Thyroid gland (tissue), 4 donors: Measurements from ENCODE around the gene CPTP.

ENCODE experiments used
- POLR2A ChIP-seq, 2 donors: fragments of 450-650 bp; IDR thresholded peaks; one replicate each; pipeline ENCODE4 v1.6.1; 2017; ENCODE audit warnings: antibody characterized with exemption in 2 of 2, mild to moderate bottlenecking in 2 of 2, moderate library complexity in 1 of 2
- TF ChIP-seq, protein P1 (sequence below), 6 experiments: fragments of 200-600 bp in 3 of 6; fragments of 450-650 bp in 3 of 6; sonication (generic) in 3 of 6; IDR thresholded peaks; one replicate each; pipeline ENCODE4 v1.5.1; 2016 to 2019; ENCODE audit warnings: antibody characterized with exemption in 6 of 6, mild to moderate bottlenecking in 2 of 6, inconsistent platforms in 1 of 6, moderate library complexity in 1 of 6

DNA sequence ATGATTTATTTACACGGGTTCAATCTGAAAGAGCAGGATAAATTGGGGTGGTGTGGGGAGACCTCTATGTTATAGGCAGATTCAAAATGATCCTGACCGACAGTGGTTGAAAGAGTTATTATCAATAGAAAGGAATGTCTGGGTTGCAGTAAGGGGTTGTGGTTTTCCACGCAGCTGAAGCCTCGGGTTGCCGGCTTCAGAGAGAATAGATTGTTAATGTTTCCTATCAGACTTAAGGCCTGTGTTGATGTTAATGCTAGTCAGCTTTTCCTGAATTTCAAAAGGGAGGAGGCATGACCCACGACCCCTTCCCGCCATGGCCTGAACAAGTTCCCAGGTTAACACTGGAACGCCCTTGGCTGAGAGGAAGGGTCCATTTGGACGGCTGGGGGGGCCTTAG, 48.8 kb upstream of the CPTP start:
- TF ChIP-seq, protein P1, sequence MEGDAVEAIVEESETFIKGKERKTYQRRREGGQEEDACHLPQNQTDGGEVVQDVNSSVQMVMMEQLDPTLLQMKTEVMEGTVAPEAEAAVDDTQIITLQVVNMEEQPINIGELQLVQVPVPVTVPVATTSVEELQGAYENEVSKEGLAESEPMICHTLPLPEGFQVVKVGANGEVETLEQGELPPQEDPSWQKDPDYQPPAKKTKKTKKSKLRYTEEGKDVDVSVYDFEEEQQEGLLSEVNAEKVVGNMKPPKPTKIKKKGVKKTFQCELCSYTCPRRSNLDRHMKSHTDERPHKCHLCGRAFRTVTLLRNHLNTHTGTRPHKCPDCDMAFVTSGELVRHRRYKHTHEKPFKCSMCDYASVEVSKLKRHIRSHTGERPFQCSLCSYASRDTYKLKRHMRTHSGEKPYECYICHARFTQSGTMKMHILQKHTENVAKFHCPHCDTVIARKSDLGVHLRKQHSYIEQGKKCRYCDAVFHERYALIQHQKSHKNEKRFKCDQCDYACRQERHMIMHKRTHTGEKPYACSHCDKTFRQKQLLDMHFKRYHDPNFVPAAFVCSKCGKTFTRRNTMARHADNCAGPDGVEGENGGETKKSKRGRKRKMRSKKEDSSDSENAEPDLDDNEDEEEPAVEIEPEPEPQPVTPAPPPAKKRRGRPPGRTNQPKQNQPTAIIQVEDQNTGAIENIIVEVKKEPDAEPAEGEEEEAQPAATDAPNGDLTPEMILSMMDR (IDR thresholded peaks at IDR 0.05) = no peak
- no peak for TF ChIP-seq POLR2A (IDR thresholded peaks at IDR 0.05)
